HG03025 (cell line): ENCODE measurements around the gene LINGO4.
"Not testable (repeated sequence)": the region's sequence is repeated elsewhere in the genome, so short reads cannot be mapped to it uniquely, and the experiment has no call there.

ENCODE experiments used
- ATAC-seq: cut with Tn5 transposase; IDR thresholded peaks from one replicate; pipeline ENCODE4 v1.9.1; 2021; ENCODE audit warnings: mild to moderate bottlenecking, moderate library complexity; ENCODE audit not compliant: unreplicated experiment, low FRiP score

LINGO4 gene

GRCh38 chr1:151790071-151790939, 14.9 kb downstream of the LINGO4 start, which contains the start of gene TDRKH:
Gene TDRKH, minus strand, starts transcription at chr1:151790500. Its CDS starts 7,478 bp downstream, at chr1:151783022.
- ATAC-seq: peak; percentile 92

DNA sequence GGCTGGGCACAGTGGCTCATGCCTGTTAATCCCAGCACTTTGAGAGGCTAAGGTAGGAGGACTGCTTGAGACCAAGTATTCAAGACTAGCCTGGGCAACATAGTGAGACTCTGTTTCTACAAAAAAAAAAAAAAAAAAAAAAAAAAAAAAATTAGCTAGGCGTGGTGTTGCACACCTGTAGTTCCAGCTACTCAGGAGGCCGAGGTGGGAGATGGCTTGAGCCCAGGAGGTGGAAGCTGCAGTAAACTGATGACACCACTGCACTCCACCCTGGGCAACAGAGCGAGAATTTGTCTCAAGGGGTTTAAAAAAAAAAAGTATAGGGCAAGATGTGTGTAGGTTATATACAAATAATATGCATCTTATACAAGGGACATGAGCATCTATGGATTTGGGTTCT, 17.5 kb downstream of the LINGO4 start:
- ATAC-seq: no peak

- ATAC-seq: no peak
Measured at GRCh38 chr1:151783796-151784195, 21.4 kb downstream of the LINGO4 start.

- ATAC-seq: no peak
Measured at GRCh38 chr1:151782741-151783140, 22.5 kb downstream of the LINGO4 start.

- not testable (repeated sequence) for ATAC-seq
Measured at GRCh38 chr1:151782026-151782425, 23.2 kb downstream of the LINGO4 start.

- not testable (repeated sequence) for ATAC-seq
Measured at GRCh38 chr1:151780736-151781135, 24.5 kb downstream of the LINGO4 start.

- no peak for ATAC-seq
Measured at GRCh38 chr1:151779852-151780251, 25.4 kb downstream of the LINGO4 start.

- ATAC-seq: no peak
Measured at GRCh38 chr1:151777317-151777716, 27.9 kb downstream of the LINGO4 start.

DNA sequence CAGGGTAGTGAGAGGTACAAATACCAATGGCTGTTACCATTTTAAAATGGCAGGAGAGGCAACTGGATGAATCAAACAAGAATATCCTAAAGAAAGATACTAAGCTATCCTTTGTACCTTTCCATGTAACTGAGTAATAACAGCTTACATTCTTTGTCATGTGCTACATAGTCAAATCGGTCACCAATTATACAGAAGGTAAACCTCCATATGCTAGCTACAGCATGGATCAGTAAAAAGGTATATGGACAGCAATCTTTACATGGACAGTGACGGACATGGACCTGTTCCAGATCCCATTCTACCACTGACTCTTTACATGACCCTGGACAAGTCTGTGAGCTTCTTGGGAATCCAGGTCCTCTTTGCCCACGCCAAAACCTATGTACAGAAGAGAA, 28.6 kb downstream of the LINGO4 start:
- no peak for ATAC-seq

DNA sequence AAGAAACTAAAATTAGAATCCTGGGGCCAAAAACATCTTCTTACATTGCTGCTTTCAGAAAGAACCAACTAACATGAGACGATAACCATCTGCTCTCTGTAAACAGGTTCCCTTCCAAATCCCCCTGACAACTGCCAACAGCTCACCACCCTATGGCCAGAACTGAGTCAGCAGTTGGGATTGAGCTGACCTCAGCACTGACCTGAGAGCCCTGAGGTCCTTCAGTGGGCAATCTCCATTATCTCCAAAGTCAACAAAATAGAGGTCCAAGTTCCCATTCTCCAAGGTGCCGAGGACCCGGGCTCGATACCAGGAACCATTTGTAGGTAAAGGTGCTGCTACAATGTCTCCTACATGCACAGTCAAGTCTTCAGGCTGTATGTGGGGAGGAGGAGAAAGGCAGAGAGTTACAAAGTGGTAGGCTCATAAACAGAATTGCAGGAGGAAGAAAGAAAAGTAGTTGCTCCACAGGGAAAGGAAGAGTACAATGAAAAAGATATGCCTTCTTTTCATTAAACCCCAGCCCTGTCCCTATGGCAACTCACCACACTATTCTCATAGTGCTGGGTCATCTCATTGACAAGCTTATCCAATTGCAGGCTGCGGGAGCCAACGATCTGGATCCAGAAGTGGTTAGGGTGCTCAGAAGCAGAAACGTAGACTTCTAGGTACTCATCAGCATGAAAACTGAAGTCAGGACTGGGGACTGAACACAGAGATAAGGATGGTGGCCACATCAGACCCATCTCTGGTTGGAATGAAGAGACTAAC, 29.1 kb downstream of the LINGO4 start:
- no peak for ATAC-seq

GRCh38 chr1:151774256-151774922, 30.8 kb downstream of the LINGO4 start:
- ATAC-seq: no peak

- no peak for ATAC-seq
Measured at GRCh38 chr1:151773702-151774101, 31.5 kb downstream of the LINGO4 start.

GRCh38 chr1:151769270-151769669, 35.9 kb downstream of the LINGO4 start:
- ATAC-seq: not testable (repeated sequence)

- ATAC-seq: not testable (repeated sequence)
Measured at GRCh38 chr1:151768351-151769066, 36.7 kb downstream of the LINGO4 start.

DNA sequence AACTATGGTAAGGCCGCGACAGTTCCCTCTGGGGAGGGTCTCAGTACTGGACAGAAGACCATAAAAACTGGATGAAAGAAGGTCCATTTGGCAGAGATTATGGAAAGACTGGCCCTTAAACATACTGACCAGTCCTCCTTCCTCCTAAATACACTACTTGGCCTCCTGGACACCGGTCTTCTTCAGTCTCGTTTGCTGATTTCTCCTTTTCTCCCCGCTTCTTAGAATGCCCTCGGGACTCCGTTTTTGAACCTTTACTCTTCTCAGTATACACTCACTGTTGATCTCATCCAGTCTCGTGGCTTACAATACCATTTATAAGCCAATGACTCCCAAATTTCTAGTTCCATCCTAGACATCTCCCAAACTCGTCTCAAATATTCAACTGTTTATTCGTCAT, 41.2 kb downstream of the LINGO4 start:
- no peak for ATAC-seq

DNA sequence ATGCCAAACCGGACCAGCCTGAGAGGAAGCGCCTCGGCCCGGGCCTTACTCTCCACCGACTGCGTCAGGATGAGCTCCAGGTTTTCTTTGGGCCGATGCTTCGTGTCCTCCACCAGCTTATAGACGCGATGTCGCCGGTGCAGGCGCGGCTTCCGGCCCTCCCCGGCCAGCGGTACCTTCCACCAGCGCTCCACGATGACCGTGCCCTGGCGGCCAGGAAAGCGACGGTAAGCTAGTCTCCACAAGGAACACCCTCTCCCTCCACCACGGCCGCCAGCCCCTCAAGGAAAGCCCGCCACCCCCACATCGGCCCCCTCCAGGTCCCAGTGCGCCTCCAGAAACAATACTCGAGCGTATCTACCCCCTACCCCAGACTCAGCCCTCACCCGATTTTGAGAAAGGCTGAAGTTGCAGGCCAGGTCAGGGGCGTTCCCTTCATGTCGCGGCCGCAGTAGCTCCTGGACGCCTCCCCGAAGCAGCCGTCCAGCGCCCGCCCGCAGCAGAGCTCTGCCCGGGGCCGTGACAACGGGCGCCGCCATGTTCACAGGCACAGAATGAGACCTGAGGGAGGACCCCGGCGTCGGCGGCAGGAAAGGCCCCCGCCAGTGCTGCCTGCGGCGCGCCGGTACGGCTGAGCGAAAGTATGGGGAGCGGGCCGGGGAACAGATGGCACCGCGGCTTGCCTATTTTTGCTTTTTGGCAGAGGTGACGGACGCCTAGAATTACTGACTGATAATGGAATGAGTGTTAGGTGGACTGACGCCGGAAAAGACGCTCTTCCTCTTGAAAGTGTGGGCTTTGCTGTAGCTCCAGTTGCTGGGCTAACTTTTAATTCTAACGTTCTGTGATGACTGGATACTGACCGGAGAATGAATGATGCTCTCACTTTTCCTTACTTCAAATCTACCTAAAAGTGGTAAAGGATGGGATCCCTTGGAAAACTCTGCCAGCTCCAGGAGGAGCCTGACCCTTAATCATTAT, 42.0 kb downstream of the LINGO4 start, which contains the start of gene MRPL9:
Gene MRPL9, minus strand, starts transcription at position 556 of the 981 bp plus-strand sequence. Its CDS starts 17 bp downstream, at position 539.
- ATAC-seq: no peak

GRCh38 chr1:151760597-151761385, 44.4 kb downstream of the LINGO4 start:
- no peak for ATAC-seq

- no peak for ATAC-seq
Measured at GRCh38 chr1:151759241-151759640, 46.0 kb downstream of the LINGO4 start.
